Panc1 (cell line): Measurements from ENCODE around the gene STARD9. TPM values are rescaled to one million over a fixed set of nuclear protein-coding genes. Genes with fewer than 3 reads are reported as not detected.

ENCODE experiments used
- ATAC-seq: fragments of 200-7000 bp; cut with Tn5 transposase; 2 replicates; pipeline ENCODE4 v1.9.1; 2020; ENCODE audit warnings: mild to moderate bottlenecking, moderate library complexity
- BruUV-seq: library from RNA; stranded (reverse); fragments of 400-500 nt; replicated peaks from 2 replicates; lab custom pipeline; 2021; lab: Mats Ljungman, UMichigan
- CTCF ChIA-PET: fragments of 300-600 bp; sonication (Branson Sonifier 250); formaldehyde crosslinking; loops from one replicate; lab custom pipeline; 2022; ENCODE audit warnings: antibody characterized with exemption; lab: Charles Lee
- POLR2A ChIA-PET: fragments of 300-600 bp; sonication (Branson Sonifier 250); formaldehyde crosslinking; loops from one replicate; lab custom pipeline; 2022; ENCODE audit warnings: antibody characterized with exemption; lab: Charles Lee
- DNase-seq: peaks from one replicate; pipeline ENCODE4 v3.0.0-alpha.2; 2010; ENCODE audit warnings: low read depth, low spot score
- H3K27ac ChIP-seq: 2 replicates; pipeline ENCODE4 v1.5.1; 2011; ENCODE audit warnings: mild to moderate bottlenecking, low read length, inconsistent platforms
- H3K27me3 ChIP-seq: fragments of 200-500 bp; sonication (Bioruptor generic); 2 replicates; pipeline ENCODE4 v1.6.0; 2014; ENCODE audit warnings: low read length, inconsistent platforms; ENCODE audit not compliant: control insufficient read depth, insufficient read depth
- H3K36me3 ChIP-seq: fragments of 200-500 bp; sonication (Bioruptor generic); 2 replicates; pipeline ENCODE4 v1.5.1; 2014; ENCODE audit warnings: inconsistent platforms, mild to moderate bottlenecking, low read length, moderate library complexity; ENCODE audit not compliant: control insufficient read depth, insufficient read depth
- H3K4me1 ChIP-seq: 2 replicates; pipeline ENCODE4 v1.5.1; 2011; ENCODE audit warnings: inconsistent platforms, mild to moderate bottlenecking, low read length, moderate library complexity; ENCODE audit not compliant: control insufficient read depth, insufficient read depth
- H3K4me3 ChIP-seq, 2 experiments: 2 replicates each; pipeline ENCODE4 v1.5.1; 2011 to 2012; ENCODE audit warnings: low read depth in 2 of 2, low read length in 2 of 2, mild to moderate bottlenecking in 2 of 2, inconsistent platforms in 1 of 2, moderate library complexity in 1 of 2
- H3K9me3 ChIP-seq: fragments of 200-500 bp; sonication (Bioruptor generic); 2 replicates; pipeline ENCODE4 v1.5.1; 2014; ENCODE audit warnings: low read depth, mild to moderate bottlenecking, inconsistent platforms, low read length, moderate library complexity; ENCODE audit not compliant: control insufficient read depth, insufficient read depth
- CTCF ChIP-seq: fragments of 450-650 bp; IDR thresholded peaks from 2 replicates; pipeline ENCODE4 v1.5.1; 2017; ENCODE audit warnings: mild to moderate bottlenecking
- POLR2AphosphoS5 ChIP-seq: IDR thresholded peaks from 2 replicates; pipeline ENCODE4 v1.6.1; 2012; ENCODE audit warnings: mild to moderate bottlenecking, low read depth, low read length, moderate library complexity
- REST ChIP-seq, 2 experiments: IDR thresholded peaks; 2 replicates each; pipeline ENCODE4 v1.6.1; 2011 to 2012; ENCODE audit warnings: low read depth in 2 of 2, control low read depth in 1 of 2, low read length in 1 of 2, mild to moderate bottlenecking in 1 of 2, moderate library complexity in 1 of 2; ENCODE audit not compliant: insufficient read depth in 1 of 2
- SIN3A ChIP-seq: IDR thresholded peaks from 2 replicates; pipeline ENCODE4 v1.6.1; 2012; ENCODE audit warnings: low read depth, mild to moderate bottlenecking, low read length, moderate library complexity, borderline replicate concordance; ENCODE audit not compliant: insufficient read depth
- TCF7L2 ChIP-seq: IDR thresholded peaks from 2 replicates; pipeline ENCODE4 v1.6.1; 2011; ENCODE audit warnings: mild to moderate bottlenecking, low read depth, low read length, inconsistent platforms
- in situ Hi-C: cut with HindIII; loops from 2 replicates; pipeline ENCODE4 v1.10.0; 2016; ENCODE audit warnings: low sequenced_read_pairs, low pct_unique_long_range_greater_than_20kb
- intact Hi-C: fragments of 100-400 bp; cut with micrococcal nuclease; formaldehyde crosslinking; loops from one replicate; pipeline ENCODE4 v1.10.0; 2022; ENCODE audit not compliant: unreplicated experiment
- total RNA-seq: library from RNA; stranded (reverse); gene quantifications from one replicate; pipeline ENCODE4 v1.2.1, GENCODE V29; 2021; ENCODE audit not compliant: unreplicated experiment

Gene STARD9
- total RNA-seq, 1 experiment from 2014 or later = 13.4 TPM

GRCh38 chr15:42533246-42533645 lies 42.2 kb upstream of the STARD9 start:
- ChIA-PET POLR2A (no interaction called here), CTCF (no interaction called here)
- in situ Hi-C loops = no loop called here
- Histone ChIP-seq H3K4me1 (no peaks in the 10 kb centered on the region), H3K27ac (no peak overlapping the region), H3K27me3 (no peaks in the 10 kb centered on the region), H3K36me3 (peaks cover 5% of the 10 kb centered on the region; the same call in 1 of the 2 replicates), H3K9me3 (no peaks in the 10 kb centered on the region), H3K4me3 (no peak overlapping the region)
- intact Hi-C loops = no loop called here
- TF ChIP-seq REST (IDR thresholded peaks at IDR 0.05; ENCODE audit: insufficient read depth in 1 of 2, low read depth in 2 of 2, low read length in 1 of 2) (no peak), TCF7L2 (no peak), POLR2AphosphoS5 (no peak), CTCF (no peak), SIN3A (no peak)
- DNase-seq = no peak
- no TSS peak for BruUV-seq
- ATAC-seq = no peak

- no peak for DNase-seq
- H3K36me3 ChIP-seq = peaks cover 3% of the 10 kb centered on the region
- no peak for TF ChIP-seq SIN3A
- TF ChIP-seq POLR2AphosphoS5 = no peak
- TF ChIP-seq CTCF = no peak
- TF ChIP-seq TCF7L2 = no peak
- TF ChIP-seq REST (IDR thresholded peaks at IDR 0.05; ENCODE audit: insufficient read depth in 1 of 2, low read depth in 2 of 2, low read length in 1 of 2) = no peak
- BruUV-seq = no TSS peak
- intact Hi-C loops = no loop called here
- no peak overlapping the region for H3K4me3 ChIP-seq
- ATAC-seq = no peak
- no peaks in the 10 kb centered on the region for H3K9me3 ChIP-seq
- ChIA-PET CTCF (interaction anchor here (0.5 to 0.7 kb wide), 2 partner anchors 20 to 49 kb away, joined by 3 read pairs; no protein-coding TSS in a partner anchor), POLR2A (interaction anchor here (0.6 kb wide), 1 partner anchor 413 kb away, joined by 3 read pairs; no protein-coding TSS in a partner anchor)
- H3K27ac ChIP-seq = no peak overlapping the region
- H3K27me3 ChIP-seq = no peaks in the 10 kb centered on the region
- peaks cover 26% of the 10 kb centered on the region for H3K4me1 ChIP-seq
- in situ Hi-C loops = no loop called here
Measured at GRCh38 chr15:42544853-42545629, 30.4 kb upstream of the STARD9 start.
